ENCODE data around the gene PCIF1. TPM values are rescaled to one million over a fixed set of nuclear protein-coding genes. Genes with fewer than 3 reads are reported as not detected.

PCIF1 gene
- total RNA-seq, 1 experiment from 2014 or later, result 26.8 TPM

DNA sequence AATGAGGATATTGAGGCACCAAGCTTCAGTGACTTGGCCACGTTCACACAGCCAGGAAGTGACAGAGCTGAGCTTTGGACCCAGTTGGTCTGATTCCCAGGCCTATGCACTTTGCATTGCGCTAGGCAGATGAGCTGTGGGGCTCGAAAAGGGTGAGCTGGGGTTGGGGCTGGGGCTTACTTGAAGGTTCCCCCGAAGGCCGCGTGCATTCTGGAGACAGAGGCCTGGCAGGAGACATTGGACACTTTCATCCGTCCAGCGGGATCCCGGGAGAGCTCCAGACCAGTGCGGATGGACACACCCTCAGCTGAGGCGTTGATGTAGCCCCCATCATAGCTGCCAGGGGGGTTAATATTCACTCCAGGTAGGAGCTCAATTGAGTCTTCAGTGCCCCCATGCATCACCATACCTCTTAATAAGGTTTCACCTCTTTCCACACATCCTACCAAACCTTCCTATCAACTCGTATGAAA is 25.1 kb upstream of the PCIF1 start:
- Histone ChIP-seq H4K5ac (ENCODE audit: insufficient read length, low read depth, low read length) (no peak overlapping the region), H3K27me3 (ENCODE audit: insufficient read depth, low read length) (no peaks in the 10 kb centered on the region), H3K4me2 (ENCODE audit: insufficient read depth, insufficient read length, low read length) (no peak overlapping the region), H2AFZ (ENCODE audit: low read length) (no peak overlapping the region), H3K4me1 (ENCODE audit: insufficient read depth, low read length) (no peaks in the 10 kb centered on the region), H3K56ac (ENCODE audit: insufficient read length, low read depth, low read length) (no peak overlapping the region), H2AK5ac (ENCODE audit: insufficient read length, low read length) (no peak overlapping the region), H2BK120ac (ENCODE audit: low read depth, low read length, poor library complexity, severe bottlenecking) (no peak overlapping the region), H2BK15ac (ENCODE audit: low read depth, low read length) (no peak overlapping the region), H4K8ac (replicated peaks; ENCODE audit: insufficient read length, low read depth, low read length) (no peak overlapping the region), H3K4ac (ENCODE audit: low read depth, low read length) (no peak overlapping the region), H3K79me2 (ENCODE audit: insufficient read depth, low read length) (no peaks in the 10 kb centered on the region), H3K18ac (ENCODE audit: insufficient read length, low read depth, low read length) (no peak overlapping the region), H3K27ac (ENCODE audit: insufficient read length, low read depth, low read length) (no peak overlapping the region), H4K20me1 (ENCODE audit: control insufficient read depth, insufficient read depth, insufficient read length) (no peaks in the 10 kb centered on the region), H3K14ac (ENCODE audit: insufficient read depth, low read length) (no peak overlapping the region), H3K9me3 (ENCODE audit: control insufficient read depth, low read depth, low read length) (no peaks in the 10 kb centered on the region), H4K91ac (ENCODE audit: insufficient read length, low read depth, low read length) (no peak overlapping the region), H3K23me2 (ENCODE audit: insufficient read length, low read depth, low read length, poor library complexity, severe bottlenecking) (peaks cover 16% of the 10 kb centered on the region), H3K23ac (ENCODE audit: insufficient read length, low read depth, low read length) (no peak overlapping the region), H3T11ph (ENCODE audit: low read length) (no peak overlapping the region), H2BK5ac (ENCODE audit: insufficient read length, low read length) (no peak overlapping the region), H3K9ac (ENCODE audit: extremely low read depth, insufficient read length, low read length) (no peak overlapping the region), H3K79me1 (ENCODE audit: insufficient read depth, low read depth, low read length, poor library complexity, severe bottlenecking) (no peaks in the 10 kb centered on the region), H2BK20ac (ENCODE audit: low read depth, low read length, poor library complexity, severe bottlenecking) (no peak overlapping the region), H2BK12ac (ENCODE audit: insufficient read length, low read depth, low read length) (no peak overlapping the region)
- DNase-seq, result no peak
- no CpG with 5 or more reads among the region's 12 CpGs for WGBS (ENCODE audit: extremely low coverage, insufficient read length, low lambda C conversion rate)
- H3K27me3 Mint-ChIP-seq (ENCODE audit: low read depth), result no peaks in the 10 kb centered on the region
- TF ChIP-seq, protein P1, sequence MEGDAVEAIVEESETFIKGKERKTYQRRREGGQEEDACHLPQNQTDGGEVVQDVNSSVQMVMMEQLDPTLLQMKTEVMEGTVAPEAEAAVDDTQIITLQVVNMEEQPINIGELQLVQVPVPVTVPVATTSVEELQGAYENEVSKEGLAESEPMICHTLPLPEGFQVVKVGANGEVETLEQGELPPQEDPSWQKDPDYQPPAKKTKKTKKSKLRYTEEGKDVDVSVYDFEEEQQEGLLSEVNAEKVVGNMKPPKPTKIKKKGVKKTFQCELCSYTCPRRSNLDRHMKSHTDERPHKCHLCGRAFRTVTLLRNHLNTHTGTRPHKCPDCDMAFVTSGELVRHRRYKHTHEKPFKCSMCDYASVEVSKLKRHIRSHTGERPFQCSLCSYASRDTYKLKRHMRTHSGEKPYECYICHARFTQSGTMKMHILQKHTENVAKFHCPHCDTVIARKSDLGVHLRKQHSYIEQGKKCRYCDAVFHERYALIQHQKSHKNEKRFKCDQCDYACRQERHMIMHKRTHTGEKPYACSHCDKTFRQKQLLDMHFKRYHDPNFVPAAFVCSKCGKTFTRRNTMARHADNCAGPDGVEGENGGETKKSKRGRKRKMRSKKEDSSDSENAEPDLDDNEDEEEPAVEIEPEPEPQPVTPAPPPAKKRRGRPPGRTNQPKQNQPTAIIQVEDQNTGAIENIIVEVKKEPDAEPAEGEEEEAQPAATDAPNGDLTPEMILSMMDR (conservative IDR thresholded peaks at IDR 0.05), result no peak
- no peak overlapping the region for H3K27ac Mint-ChIP-seq
- H3K4me3 Mint-ChIP-seq, result peak overlapping the region in 1 of 2 experiments; percentile 92; a peak in 1 of 5 replicates
- H3K9me3 Mint-ChIP-seq, result no peaks in the 10 kb centered on the region
- peaks cover 13 to 22% of the 10 kb centered on the region in 2 experiments for H3K4me1 Mint-ChIP-seq
- peaks cover 40 to 44% (median 42%) of the 10 kb centered on the region in 3 experiments; a peak in 6 of 7 replicates for H3K36me3 Mint-ChIP-seq (ENCODE audit: insufficient read depth in 1 of 3, low read depth in 3 of 3)
